DMS114 treated with DMSO at 0.1 percent for 48 hours (cell line): ENCODE results near the gene ORC3.
"Not testable (repeated sequence)": the region's sequence is repeated elsewhere in the genome, so short reads cannot be mapped to it uniquely, and the experiment has no call there.

Source experiments
- DNase-seq: peaks from one replicate; lab custom pipeline; 2025; ENCODE audit not compliant: unreplicated experiment; lab: John Stamatoyannopoulos, UW

ORC3 gene

GRCh38 chr6:87590990-87591389, 1.1 kb downstream of the ORC3 start:
- DNase-seq, result no peak

GRCh38 chr6:87600576-87600975, 10.6 kb downstream of the ORC3 start:
- no peak for DNase-seq

DNA sequence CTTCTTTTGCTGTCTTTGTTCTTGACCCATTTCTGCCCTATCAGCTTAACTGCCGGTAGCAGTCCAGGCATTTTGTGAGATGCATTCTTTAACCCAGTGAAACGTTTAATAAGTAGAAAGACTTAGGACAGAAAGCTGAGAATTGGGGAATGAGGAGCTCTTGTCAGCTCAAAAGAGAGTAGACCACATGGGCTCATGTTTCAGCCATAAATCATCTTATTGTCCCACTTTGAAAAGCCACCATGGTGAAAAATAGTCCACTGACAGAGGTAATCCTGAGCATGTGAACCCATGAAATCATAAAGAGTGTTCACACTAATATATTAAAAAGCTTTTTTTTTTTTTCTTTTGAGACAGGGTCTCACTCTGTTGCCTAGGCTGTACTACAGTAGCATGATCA, 16.3 kb downstream of the ORC3 start:
- no peak for DNase-seq

- no peak for DNase-seq
Measured at GRCh38 chr6:87608802-87609201, 18.9 kb downstream of the ORC3 start.

DNA sequence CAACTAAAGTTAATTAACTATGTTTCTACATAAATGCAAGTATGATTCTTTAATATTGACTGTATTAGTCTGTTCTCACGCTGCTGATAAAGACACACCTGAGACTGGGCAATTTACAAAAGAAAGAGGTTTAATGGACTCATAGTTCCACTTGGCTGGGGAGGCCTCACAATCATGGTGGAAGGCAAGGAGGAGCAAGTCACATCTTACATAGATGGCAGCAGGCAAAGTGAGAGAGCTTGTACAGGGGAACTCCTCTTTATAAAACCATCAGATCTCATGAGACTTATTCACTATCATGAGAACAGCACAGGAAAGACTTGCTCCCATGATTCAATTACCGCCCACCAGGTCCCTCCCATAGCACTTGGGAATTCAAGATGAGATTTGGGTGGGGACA, 23.1 kb downstream of the ORC3 start:
- DNase-seq, result not testable (repeated sequence)

DNA sequence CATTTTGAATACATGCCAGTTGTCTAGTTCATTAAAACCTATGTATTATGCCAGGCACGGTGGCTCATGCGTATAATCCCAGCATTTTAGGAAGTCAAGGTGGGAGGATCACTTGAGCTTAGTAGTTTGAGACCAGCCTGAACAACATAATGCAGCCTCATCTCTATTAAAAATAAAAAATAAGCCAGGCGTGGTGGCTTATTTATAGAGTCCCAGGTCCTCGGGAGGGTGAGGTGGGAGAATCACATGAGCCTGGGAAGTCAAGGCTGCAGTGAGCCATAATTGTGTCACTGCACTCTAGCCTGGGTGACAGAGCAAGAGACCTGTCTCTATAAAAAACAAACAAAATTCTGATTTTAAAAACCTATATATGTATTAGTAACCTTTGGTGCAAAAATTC, 27.5 kb downstream of the ORC3 start:
- DNase-seq, result no peak

GRCh38 chr6:87618531-87618930, 28.6 kb downstream of the ORC3 start:
- DNase-seq, result no peak

- DNase-seq, result no peak
Measured at GRCh38 chr6:87623248-87623647, 33.3 kb downstream of the ORC3 start.

GRCh38 chr6:87628424-87628823, 38.5 kb downstream of the ORC3 start:
- DNase-seq, result no peak

DNA sequence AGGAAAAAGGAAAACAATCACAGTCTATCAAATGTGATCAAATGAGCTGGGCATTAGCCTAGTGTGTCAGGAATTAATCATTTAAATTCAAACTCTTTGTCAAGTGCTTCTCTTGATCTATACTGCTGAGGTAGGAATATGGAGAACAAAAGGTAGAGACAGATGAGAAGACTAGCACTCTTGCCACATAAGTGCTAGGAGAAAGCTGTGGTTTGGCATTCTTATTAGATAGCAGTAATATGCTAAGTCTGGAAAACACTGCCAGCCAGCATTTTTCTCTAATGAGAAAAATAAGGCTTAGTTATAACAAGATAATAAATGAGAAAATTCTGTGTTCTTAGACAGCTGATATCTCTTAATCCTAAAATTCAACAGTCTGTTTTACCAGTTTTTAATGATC, 38.9 kb downstream of the ORC3 start:
- DNase-seq, result no peak

GRCh38 chr6:87630746-87631145, 40.8 kb downstream of the ORC3 start:
- no peak for DNase-seq

GRCh38 chr6:87633851-87634250, 43.9 kb downstream of the ORC3 start:
- no peak for DNase-seq

DNA sequence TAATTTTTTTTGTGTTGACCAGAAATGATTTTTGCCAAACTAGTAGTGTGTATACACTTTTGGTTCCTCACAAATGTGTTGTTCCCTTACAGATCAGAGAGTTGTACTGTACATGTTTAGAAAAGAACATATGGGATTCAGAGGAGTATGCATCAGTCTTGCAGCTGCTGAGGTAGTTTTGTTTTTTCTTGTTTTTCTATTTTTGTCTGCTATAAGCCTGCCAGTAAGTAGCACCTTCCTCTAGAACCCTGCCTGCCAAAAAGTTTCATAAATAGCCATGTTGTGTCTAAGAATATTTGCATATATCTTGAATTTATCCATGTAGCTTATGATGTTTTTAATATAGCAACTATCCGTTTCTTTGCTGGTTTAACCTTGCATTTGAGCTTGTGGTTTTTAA, 46.4 kb downstream of the ORC3 start:
- DNase-seq, result no peak

GRCh38 chr6:87637106-87637505, 47.2 kb downstream of the ORC3 start:
- DNase-seq, result no peak

GRCh38 chr6:87639373-87639772, 49.4 kb downstream of the ORC3 start:
- no peak for DNase-seq

DNA sequence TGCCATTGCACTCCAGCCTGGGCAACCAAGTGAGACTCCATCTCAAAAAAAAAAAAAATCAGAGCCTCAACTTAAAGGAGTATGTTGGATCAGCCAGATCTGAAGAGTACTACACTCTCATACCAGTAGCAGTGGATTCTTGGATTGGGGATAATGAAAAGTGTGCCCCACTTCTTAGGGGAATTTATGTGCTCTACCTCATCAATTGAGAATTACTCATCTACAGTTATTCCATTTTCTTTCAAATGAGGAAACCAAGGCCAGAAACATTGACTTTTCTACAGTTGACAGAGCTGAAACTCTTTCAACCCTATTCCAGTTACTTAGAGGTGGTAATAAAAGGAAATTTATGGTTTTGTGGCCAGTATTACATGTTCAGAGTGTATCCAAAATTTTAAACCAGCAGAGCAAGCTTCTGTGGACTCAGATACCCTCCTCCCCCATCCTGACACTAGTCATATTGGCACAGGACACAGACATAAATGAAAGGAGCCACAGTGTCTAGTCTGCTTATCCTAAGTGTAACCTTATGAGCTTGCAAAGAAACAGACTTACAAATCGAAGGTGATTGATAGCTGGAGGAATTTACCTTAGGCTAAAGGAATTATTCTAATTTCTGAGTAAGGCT, 51.2 kb downstream of the ORC3 start:
- no peak for DNase-seq

DNA sequence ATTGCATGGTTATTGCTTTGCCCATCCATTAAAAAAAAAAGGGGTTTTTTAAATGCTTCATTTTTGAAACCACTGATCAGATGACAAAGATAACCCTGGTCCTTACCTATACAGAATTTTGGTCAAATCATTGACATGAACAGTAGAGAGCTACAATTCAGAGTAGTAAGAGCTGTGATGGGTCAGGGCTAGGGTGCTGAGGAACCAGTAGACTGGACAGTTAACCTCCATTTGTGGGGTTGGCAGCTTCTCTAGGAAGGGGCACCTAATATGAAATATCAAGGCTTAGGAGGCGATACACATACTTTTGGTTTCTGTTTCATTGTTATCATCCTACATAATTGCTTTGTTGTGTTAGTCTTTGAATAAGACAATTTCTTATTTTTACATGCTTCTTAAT, 55.1 kb downstream of the ORC3 start:
- DNase-seq, result no peak

DNA sequence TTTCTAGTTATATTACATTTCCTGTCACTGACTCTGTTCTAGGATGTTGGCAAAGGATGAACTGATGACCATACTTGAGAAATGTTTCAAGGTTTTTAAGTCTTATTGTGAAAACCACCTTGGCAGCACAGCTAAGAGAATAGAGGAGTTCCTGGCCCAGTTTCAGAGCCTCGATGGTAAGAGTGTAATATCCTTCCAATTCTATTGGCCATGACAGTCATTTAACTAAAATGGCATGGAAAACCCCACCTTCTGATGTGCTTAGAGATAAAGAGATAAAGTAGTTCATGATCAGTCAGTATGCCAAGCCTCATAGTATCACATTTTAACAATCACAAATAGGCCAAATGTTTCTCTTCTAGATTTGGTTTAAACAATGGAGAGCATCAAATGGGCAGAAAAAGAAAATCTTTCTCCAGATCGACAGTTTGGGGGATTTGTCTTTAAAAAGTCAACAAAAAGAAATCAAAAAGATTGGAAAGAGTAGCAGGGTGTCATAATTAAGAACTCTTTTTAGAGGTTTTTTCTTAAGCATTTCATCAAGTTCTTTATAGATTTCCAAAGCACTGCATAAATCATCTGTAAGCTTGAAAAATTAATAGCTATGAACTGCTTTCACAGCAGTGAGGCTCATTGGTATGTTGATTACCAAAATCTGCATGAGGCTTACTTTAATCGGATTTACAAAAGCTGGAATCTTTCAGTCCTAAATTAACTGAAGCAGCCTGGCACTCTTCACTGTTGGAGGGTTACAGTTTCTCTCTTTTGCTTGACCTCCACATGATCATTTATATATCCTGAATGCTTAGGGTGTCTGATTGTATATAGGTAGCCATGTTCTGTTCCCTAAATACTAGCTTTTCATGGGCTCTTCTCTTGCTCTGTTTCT, 63.4 kb downstream of the ORC3 start:
- DNase-seq, result no peak

DNA sequence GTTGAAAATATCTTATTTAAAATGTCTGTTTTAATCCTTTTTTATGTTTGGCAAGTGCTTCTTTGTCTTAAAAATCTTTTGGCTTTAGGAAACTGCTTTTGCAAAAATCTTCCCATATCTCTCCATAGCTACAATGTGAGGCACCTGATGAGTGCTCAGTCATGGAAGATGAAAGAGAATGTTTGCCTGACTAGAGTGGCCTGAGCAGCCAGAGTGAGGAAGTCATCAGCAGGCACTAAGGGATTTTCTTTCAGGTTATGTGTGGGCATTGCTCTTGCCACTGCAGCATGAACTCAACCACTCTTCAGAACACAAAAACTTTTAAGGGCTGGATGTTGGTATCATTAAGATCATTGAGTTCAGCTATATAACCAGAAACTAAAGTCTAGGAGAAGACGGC, 64.2 kb downstream of the ORC3 start:
- no peak for DNase-seq

DNA sequence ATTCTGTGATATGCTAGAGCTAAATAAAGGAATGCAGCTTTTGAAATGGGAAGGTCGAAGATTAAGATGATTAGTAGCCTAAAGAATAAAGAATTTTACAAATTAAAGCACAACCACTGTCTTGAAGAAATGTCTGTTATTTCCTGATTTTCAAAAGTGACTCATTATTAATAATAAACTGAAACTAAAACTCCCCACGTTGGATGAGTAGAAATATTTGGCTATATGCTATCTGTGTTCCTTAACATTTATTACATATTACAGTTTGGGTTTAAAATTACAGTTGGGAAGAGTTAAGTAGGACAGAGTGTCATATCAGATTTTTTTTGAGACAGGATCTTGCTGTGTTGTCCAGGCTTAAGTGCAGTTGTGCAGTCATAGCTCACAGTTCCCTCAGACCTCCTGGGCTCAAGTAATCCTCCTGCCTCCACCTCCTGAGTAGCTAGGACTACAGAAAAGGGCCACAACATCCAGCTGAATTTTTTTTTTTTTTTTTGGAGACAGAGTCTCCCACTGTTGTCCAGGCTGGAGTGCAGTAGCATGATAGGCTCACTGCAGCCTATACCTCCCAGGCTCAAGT, 65.0 kb downstream of the ORC3 start:
- DNase-seq, result no peak

DNA sequence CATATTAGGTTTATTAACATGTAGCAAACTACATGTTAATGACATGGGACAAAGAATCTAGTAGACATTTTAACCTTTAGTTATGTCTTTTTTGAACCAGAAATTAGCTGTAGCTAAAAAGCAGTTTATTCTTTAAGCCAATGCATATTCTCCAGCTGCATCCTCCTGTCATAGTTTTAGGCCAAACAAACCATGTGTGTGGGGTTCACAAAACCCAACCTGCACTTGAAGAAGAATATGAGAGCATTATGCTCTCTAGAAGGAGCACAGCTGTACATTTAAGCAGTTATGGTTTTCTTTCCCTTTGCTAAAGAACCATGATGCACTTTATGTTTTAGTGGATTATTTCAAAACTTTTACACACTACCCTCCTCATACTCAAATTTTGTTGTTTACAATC, 65.9 kb downstream of the ORC3 start:
- DNase-seq, result no peak

DNA sequence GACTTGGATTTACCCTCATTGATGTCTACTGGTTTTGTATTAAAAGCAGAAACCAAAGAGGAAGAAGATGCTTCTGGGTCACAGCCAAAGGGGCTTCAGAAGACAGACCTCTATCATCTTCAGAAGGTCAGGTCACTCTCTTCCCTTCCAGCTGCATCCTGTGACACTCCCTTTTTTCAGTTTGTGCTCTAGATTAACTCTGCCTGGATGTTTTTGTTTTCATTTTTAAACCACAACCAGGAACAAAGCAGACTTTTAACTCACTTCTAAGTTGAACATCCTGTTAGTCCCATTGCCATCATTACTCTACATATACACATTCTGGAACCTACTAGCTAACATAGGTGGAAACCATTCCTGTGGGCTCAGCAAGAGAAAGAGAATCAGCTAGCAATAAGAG, 66.9 kb downstream of the ORC3 start:
- DNase-seq, result no peak
